C4-2B (cell line): Measurements from ENCODE around the gene HAAO.
"Not testable (repeated sequence)": the region's sequence is repeated elsewhere in the genome, so short reads cannot be mapped to it uniquely, and the experiment has no call there.

Experiments
- H3K27ac ChIP-seq: fragments of 450-650 bp; 2 replicates; pipeline ENCODE4 v1.5.1; 2017
- ZFX ChIP-seq: fragments of 450-650 bp; IDR thresholded peaks from 2 replicates; pipeline ENCODE4 v1.6.1; 2017
- TF ChIP-seq, protein P1 (sequence below): fragments of 450-650 bp; conservative IDR thresholded peaks from 2 replicates; pipeline ENCODE4 v1.5.1; 2017; ENCODE audit warnings: mild to moderate bottlenecking

HAAO gene

DNA sequence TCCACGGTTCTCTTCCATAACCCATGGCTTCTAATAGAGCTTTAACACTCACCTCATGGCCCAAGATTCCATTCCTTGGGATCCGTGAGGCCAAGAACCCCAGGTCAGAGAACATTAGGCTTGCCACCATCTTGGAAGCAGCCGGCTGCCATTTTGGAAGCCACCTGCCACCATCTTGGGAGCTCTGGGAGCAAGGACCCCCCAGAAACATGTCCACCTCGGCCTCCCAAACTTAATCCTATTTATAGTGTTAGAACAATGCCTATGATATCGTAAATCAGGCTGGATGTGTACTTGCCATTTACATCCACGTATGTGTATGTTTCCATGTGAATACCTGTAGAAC lies 39.9 kb upstream of the HAAO start:
- no peak for TF ChIP-seq ZFX
- TF ChIP-seq, protein P1, sequence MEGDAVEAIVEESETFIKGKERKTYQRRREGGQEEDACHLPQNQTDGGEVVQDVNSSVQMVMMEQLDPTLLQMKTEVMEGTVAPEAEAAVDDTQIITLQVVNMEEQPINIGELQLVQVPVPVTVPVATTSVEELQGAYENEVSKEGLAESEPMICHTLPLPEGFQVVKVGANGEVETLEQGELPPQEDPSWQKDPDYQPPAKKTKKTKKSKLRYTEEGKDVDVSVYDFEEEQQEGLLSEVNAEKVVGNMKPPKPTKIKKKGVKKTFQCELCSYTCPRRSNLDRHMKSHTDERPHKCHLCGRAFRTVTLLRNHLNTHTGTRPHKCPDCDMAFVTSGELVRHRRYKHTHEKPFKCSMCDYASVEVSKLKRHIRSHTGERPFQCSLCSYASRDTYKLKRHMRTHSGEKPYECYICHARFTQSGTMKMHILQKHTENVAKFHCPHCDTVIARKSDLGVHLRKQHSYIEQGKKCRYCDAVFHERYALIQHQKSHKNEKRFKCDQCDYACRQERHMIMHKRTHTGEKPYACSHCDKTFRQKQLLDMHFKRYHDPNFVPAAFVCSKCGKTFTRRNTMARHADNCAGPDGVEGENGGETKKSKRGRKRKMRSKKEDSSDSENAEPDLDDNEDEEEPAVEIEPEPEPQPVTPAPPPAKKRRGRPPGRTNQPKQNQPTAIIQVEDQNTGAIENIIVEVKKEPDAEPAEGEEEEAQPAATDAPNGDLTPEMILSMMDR: no peak
- no peak overlapping the region for H3K27ac ChIP-seq

DNA sequence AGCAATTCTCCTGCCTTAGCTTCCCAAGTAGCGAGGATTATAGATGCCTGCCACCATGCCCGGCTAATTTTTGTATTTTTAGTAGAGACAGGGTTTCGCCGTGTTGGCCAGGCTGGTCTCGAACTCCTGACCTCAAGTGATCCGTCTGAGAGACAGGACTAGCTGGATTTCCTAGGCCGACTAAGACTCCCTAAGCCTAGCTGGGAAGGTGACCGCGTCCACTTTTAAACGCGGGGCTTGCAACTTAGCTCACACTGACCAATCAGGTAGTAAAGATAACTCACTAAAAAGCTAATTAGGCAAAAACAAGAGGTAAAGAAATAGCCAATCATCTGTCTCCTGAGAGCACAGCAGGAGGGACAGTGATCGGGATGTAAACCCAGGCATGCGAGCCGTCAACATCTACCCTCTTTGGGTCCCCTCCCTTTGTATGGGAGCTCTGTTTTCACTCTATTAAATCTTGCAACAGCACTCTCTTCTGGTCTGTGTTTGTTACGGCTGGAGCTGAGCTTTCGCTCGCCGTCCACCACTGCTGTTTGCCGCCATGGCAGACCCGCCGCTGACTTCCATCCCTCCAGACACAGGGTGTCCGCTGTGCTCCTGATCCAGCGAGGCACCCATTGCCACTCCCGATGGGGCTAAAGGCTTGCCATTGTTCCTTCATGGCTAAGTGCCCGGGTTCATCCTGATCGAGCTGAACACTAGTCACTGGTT lies 39.3 kb upstream of the HAAO start:
- not testable (repeated sequence) for H3K27ac ChIP-seq

DNA sequence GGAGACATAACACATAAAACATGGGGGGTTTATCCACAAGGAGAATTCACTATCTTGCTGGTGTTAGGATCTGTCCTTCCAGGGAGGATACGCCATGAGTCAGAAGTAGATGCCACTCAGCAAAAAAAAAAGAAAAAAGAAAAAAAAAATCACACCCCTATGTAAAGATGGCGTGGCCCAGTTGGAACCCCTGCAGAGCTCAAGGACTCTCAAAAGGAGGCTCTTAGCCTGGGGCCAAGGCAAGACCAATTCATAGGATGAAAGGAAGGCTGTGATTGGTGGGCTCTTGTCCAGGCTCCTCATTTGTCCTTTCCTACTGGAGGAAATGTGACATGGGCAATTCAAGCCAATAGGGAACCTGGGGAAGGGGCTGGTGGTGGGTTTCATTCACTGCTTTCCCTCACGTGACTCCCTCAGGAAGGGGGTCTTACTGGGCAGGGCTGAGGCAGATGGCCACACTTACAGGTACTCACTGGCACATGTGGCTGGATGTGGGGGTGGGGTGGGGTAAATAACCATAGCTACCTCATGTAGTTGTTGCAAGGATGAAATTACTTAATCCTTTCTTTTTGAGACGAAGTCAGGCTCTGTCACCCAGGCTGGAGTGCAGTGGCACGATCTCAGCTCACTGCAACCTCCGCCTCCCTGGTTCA lies 38.7 kb upstream of the HAAO start:
- no peak overlapping the region for H3K27ac ChIP-seq
- TF ChIP-seq, protein P1: no peak
- TF ChIP-seq ZFX: no peak

DNA sequence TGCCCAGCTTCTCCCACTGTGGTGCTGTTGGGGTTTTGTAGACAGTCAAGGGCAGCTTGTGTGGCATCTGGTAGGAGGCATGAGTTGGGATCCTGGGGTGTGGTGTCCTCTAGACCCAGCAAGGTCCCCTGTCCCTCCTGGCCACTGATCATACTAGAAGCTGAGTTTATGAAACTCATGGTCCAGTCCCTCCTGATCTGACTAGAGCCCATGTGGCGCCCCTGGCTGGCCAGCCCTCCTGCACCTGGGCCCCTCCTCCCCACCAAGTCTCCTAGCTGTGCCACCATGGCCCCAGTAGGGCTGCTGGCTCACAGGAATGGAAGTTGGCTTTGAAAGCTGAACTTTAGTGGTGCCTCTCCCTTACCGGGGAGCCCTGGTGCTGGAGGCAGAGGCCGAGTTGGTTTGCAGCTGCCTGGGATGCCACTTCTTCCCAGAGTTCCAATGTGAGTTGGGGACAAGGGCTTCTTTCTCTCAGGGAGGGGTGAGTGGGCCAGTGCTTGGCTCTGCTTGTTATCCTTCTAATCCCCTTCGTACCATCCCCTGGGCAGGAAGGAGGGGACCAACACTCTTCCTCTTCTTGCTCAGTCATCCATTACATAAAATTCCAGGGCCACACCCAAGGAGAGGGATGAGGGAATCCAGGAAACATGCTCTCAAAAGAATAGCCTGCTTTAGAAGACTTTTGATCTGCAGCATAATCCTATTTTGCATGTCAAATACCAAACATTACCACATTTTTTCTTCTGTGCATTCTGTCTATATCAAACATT lies 37.5 kb upstream of the HAAO start:
- TF ChIP-seq, protein P1: no peak
- TF ChIP-seq ZFX: no peak
- no peak overlapping the region for H3K27ac ChIP-seq

DNA sequence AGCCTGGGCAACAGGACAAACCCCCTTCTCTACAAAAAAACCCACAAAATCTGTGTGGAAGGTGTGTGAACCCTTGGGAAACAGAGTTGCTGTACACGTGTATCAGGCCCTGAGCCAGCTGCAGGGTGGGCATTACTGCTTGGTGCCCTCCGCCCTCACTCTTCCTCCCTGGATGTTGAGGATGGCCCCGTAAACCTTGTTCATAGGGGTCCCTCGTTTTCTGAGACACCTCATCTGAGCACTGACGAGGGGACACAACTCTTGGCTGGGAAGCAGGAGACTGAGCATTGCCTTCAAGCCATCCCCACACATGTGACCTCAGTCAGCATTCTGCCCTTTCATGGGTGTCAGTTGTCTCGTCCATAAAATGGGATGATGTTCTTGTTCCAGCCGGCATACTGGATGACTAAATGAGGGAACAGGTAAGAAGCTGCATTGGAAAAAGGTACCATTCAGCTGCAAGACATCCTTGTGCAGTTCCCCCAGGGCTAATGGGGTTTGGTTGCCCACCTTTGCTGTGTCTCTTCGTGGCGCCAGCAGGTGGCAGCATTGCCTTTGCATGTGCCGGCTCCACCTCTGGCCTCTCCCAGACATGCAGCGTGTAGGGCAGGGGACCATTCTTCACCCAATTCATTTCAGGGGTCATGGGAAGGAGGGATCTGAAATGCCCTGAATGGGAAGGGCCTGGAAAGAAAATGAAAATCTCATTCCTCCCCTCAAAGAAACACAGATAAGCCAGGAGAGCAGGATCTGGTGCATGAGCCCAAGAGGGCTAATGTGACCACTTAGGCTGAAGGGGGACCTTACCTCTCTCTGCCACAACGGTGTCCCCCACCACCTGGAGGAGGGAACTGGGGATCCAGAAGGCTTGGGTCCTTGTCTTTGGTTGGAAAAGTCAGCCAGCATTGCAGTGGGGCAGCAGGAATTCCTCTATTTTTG lies 36.4 kb upstream of the HAAO start:
- no peak overlapping the region for H3K27ac ChIP-seq
- TF ChIP-seq, protein P1: peak; percentile 81
- TF ChIP-seq ZFX: no peak

DNA sequence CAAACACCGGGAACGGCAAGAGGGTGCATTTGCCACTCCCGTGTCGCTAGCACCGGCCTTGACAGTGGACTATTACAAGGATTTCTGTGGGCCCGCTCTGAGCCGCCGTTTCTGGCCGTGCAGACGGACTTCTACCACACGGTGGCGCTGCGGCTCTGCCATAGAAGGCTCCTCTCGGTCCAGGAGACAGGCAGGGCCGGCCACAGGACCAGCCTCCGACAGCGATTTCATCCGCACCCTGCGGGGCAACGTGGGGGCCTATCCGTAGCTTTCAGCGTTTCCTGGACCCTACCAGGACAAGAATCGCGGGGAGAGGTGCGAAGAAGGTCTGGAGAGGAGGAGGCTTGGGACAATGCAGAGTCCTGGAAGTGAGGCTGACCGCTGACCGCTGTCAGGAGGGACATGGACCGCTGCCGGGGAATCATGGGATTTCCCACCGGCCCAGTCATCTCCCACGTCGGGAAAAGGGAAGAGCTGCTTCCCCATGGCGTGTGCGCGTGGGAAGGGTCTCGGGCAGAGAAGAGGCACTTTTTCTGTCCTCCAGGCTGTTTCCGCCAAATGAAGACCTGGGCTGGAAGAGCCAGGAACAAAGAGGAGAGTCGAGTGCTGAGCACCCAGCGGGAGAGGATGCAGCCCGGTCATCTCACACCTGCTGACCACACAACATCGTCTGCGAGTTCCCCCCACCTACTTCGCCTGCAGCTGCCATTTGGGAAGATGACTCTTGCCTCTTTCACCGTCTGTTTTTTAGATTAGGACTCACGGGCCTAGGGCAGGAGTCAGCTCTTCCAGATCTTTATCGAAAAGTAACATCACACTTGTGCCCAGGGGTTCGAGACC lies 35.5 kb upstream of the HAAO start:
- H3K27ac ChIP-seq: no peak overlapping the region
- no peak for TF ChIP-seq ZFX
- TF ChIP-seq, protein P1: peak; percentile 82

DNA sequence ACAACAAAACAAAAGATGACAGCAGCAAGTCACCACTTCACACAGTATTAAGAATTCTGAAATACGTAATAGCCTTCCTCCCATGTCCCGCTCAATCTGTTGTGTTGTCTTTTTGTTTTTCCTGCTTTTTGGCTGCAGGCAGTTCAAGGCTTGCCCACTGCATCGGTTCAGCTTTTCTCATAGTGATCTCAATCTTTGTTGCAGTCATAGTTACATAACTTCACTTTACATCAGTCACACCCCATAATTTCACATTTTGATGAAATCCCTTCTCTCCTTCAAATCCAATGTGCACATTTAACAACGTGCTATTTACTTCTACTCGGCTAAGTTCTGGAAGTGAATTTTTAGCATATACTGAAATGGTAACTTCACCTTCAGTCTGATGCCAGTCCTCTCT lies 33.8 kb upstream of the HAAO start:
- no peak overlapping the region for H3K27ac ChIP-seq
- TF ChIP-seq, protein P1: no peak
- TF ChIP-seq ZFX: no peak
